Trophoblast cell (in vitro differentiated cells and primary cell): ENCODE results near the gene ARCN1.

Source experiments
- DNase-seq, 2 donors: peaks; one replicate each; pipeline ENCODE4 v3.0.0-alpha.2; 2016
- H2AFZ ChIP-seq: 2 replicates; pipeline ENCODE4 v1.6.1; 2013; ENCODE audit warnings: low read length, moderate library complexity, mild to moderate bottlenecking; ENCODE audit not compliant: insufficient read depth, poor library complexity
- H2AK5ac ChIP-seq: 2 replicates; pipeline ENCODE4 v1.6.1; 2013; ENCODE audit warnings: mild to moderate bottlenecking, low read length
- H2BK120ac ChIP-seq: 2 replicates; pipeline ENCODE4 v1.6.1; 2013; ENCODE audit warnings: low read length, mild to moderate bottlenecking, moderate library complexity; ENCODE audit not compliant: insufficient read depth, poor library complexity
- H2BK12ac ChIP-seq: 2 replicates; pipeline ENCODE4 v1.6.1; 2013; ENCODE audit warnings: mild to moderate bottlenecking, low read length, moderate library complexity
- H2BK5ac ChIP-seq: 2 replicates; pipeline ENCODE4 v1.6.1; 2013; ENCODE audit warnings: low read length, low read depth, moderate library complexity, mild to moderate bottlenecking; ENCODE audit not compliant: poor library complexity
- H3K14ac ChIP-seq: 2 replicates; pipeline ENCODE4 v1.6.1; 2013; ENCODE audit warnings: mild to moderate bottlenecking, low read length
- H3K18ac ChIP-seq: 2 replicates; pipeline ENCODE4 v1.6.1; 2013; ENCODE audit warnings: mild to moderate bottlenecking, low read length
- H3K23ac ChIP-seq: 2 replicates; pipeline ENCODE4 v1.6.1; 2013; ENCODE audit warnings: low read length
- H3K27ac ChIP-seq: 2 replicates; pipeline ENCODE4 v1.5.1; 2013; ENCODE audit warnings: low read depth, mild to moderate bottlenecking, inconsistent platforms, low read length, moderate library complexity
- H3K27me3 ChIP-seq: 2 replicates; pipeline ENCODE4 v1.6.1; 2013; ENCODE audit warnings: inconsistent platforms, mild to moderate bottlenecking, low read length, moderate library complexity; ENCODE audit not compliant: insufficient read depth
- H3K36me3 ChIP-seq, 2 experiments: 1 replicate in 1 of 2; 2 replicates in 1 of 2; pipeline ENCODE4 v1.6.1; 2013; ENCODE audit warnings: low read length in 2 of 2, mild to moderate bottlenecking in 2 of 2, moderate library complexity in 1 of 2; ENCODE audit not compliant: insufficient read depth in 2 of 2, control insufficient read depth in 1 of 2
- H3K4ac ChIP-seq: 2 replicates; pipeline ENCODE4 v1.6.1; 2013; ENCODE audit warnings: low read depth, mild to moderate bottlenecking, low read length, moderate library complexity
- H3K4me1 ChIP-seq, 2 experiments: 1 replicate in 1 of 2; 2 replicates in 1 of 2; pipeline ENCODE4 v1.6.1; 2013; ENCODE audit warnings: low read length in 2 of 2, mild to moderate bottlenecking in 2 of 2, moderate library complexity in 1 of 2; ENCODE audit not compliant: insufficient read depth in 2 of 2, control insufficient read depth in 1 of 2
- H3K4me2 ChIP-seq: 2 replicates; pipeline ENCODE4 v1.6.1; 2013; ENCODE audit warnings: inconsistent platforms, mild to moderate bottlenecking, low read length, moderate library complexity
- H3K4me3 ChIP-seq: 2 replicates; pipeline ENCODE4 v1.5.1; 2013; ENCODE audit warnings: mild to moderate bottlenecking, low read depth, low read length, inconsistent platforms
- H3K79me1 ChIP-seq: one replicate; pipeline ENCODE4 v1.6.1; 2013; ENCODE audit warnings: low read length
- H3K79me2 ChIP-seq: 2 replicates; pipeline ENCODE4 v1.6.1; 2013; ENCODE audit warnings: low read length, mild to moderate bottlenecking; ENCODE audit not compliant: control insufficient read depth, insufficient read depth, poor library complexity
- H3K9ac ChIP-seq: 2 replicates; pipeline ENCODE4 v1.6.1; 2013; ENCODE audit warnings: mild to moderate bottlenecking, low read length
- H3K9me3 ChIP-seq: 2 replicates; pipeline ENCODE4 v1.6.1; 2013; ENCODE audit warnings: low read depth, mild to moderate bottlenecking, control low read depth, inconsistent platforms, low read length; ENCODE audit not compliant: insufficient read depth
- H4K12ac ChIP-seq: 2 replicates; pipeline ENCODE4 v1.6.1; 2013; ENCODE audit warnings: low read depth, mild to moderate bottlenecking, low read length, moderate library complexity
- H4K8ac ChIP-seq: 2 replicates; pipeline ENCODE4 v1.6.1; 2013; ENCODE audit warnings: low read depth, mild to moderate bottlenecking, low read length, moderate library complexity
- H4K91ac ChIP-seq: one replicate; pipeline ENCODE4 v1.6.1; 2013; ENCODE audit warnings: low read depth, mild to moderate bottlenecking, low read length, moderate library complexity
- WGBS: extraction: QIAGEN DNeasy Blood & Tissue Kit; methylation state at CpG from one replicate; pipeline ENCODE4 v1.1.7; 2013; ENCODE audit warnings: missing lambda C conversion rate; ENCODE audit not compliant: insufficient read length, insufficient coverage; ENCODE audit errors: extremely low coverage; 5-methylcytosine and 5-hydroxymethylcytosine counted together

ARCN1 gene

DNA sequence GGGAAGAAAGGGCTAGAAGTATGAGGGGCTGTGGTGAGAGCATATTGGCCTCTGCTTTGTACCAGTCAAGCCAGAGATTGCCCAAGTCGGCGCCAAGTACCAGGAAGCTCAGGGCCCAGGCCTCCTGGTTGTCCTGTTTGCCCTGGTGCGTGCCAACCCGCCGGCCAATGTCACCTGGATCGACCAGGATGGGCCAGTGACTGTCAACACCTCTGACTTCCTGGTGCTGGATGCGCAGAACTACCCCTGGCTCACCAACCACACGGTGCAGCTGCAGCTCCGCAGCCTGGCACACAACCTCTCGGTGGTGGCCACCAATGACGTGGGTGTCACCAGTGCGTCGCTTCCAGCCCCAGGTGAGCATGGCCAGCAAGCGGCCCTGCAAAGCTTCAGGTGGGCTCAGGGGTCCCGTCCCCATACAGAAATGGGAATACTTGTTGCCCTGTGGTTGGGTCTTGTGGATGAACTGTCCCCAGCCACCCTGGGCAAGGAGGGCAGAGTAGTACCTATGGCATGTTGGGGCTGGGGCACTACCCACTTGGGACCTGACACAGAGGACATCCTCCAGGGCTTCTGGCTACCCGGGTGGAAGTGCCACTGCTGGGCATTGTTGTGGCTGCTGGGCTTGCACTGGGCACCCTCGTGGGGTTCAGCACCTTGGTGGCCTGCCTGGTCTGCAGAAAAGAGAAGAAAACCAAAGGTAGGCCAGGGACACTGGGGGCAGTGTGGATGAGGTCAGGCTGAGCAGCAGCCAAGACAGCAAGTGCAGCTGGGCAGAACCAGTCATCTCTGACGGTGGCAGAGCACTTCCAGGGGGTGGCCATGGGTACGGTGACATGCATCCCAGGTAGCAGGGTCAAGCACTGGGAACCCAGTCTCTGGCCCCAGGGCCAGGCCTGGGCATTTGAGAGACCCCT, 39.1 kb upstream of the ARCN1 start:
- Histone ChIP-seq H3K4ac (no peak overlapping the region), H3K4me2 (no peak overlapping the region), H3K23ac (no peak overlapping the region), H3K4me1 (peaks cover 10 to 12% of the 10 kb centered on the region in 2 experiments), H3K27ac (no peak overlapping the region), H2BK12ac (no peak overlapping the region), H4K12ac (no peak overlapping the region), H3K27me3 (no peaks in the 10 kb centered on the region), H4K91ac (no peak overlapping the region), H4K8ac (no peak overlapping the region), H2AFZ (no peak overlapping the region), H2BK5ac (no peak overlapping the region), H3K9me3 (no peaks in the 10 kb centered on the region), H3K18ac (no peak overlapping the region), H2AK5ac (no peak overlapping the region), H3K36me3 (peaks cover 14 to 19% of the 10 kb centered on the region in 2 experiments), H3K14ac (no peak overlapping the region), H3K79me1 (peaks cover 14% of the 10 kb centered on the region), H3K4me3 (no peak overlapping the region), H2BK120ac (no peak overlapping the region), H3K79me2 (peaks cover 9% of the 10 kb centered on the region), H3K9ac (no peak overlapping the region)
- DNase-seq, result no peak
- WGBS, result no CpG with 5 or more reads among the region's 19 CpGs

- Histone ChIP-seq H2AK5ac (no peak overlapping the region), H3K36me3 (peaks cover 14 to 19% of the 10 kb centered on the region in 2 experiments), H3K4me1 (peaks cover 9 to 12% of the 10 kb centered on the region in 2 experiments), H3K79me2 (peaks cover 9% of the 10 kb centered on the region), H3K18ac (no peak overlapping the region), H2AFZ (no peak overlapping the region), H3K4ac (no peak overlapping the region), H2BK12ac (no peak overlapping the region), H4K91ac (no peak overlapping the region), H3K9ac (no peak overlapping the region), H3K79me1 (peaks cover 14% of the 10 kb centered on the region), H2BK120ac (no peak overlapping the region), H4K12ac (no peak overlapping the region), H3K9me3 (no peaks in the 10 kb centered on the region), H2BK5ac (no peak overlapping the region), H3K23ac (no peak overlapping the region), H4K8ac (no peak overlapping the region), H3K4me3 (no peak overlapping the region), H3K27me3 (no peaks in the 10 kb centered on the region), H3K27ac (no peak overlapping the region), H3K14ac (no peak overlapping the region), H3K4me2 (no peak overlapping the region)
- no peak for DNase-seq
- no CpG with 5 or more reads among the region's 27 CpGs for whole genome bisulfite sequencing
Observed at GRCh38 chr11:118533769-118534729, 38.2 kb upstream of the ARCN1 start.

DNA sequence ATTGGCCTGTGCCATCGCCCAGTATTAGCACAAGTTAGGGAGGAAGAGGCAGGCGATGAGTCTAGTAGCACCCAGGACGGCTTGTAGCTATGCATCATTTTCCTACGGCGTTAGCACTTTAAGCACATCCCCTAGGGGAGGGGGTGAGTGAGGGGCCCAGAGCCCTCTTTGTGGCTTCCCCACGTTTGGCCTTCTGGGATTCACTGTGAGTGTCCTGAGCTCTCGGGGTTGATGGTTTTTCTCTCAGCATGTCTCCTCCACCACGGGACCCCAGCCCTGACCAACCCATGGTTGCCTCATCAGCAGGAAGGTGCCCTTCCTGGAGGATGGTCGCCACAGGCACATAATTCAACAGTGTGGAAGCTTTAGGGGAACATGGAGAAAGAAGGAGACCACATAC, 36.9 kb upstream of the ARCN1 start:
- no peaks in the 10 kb centered on the region for H3K27me3 ChIP-seq
- peaks cover 9% of the 10 kb centered on the region for H3K79me2 ChIP-seq
- peaks cover 14 to 19% of the 10 kb centered on the region in 2 experiments for H3K36me3 ChIP-seq
- H2BK12ac ChIP-seq, result no peak overlapping the region
- no peak overlapping the region for H2BK5ac ChIP-seq
- peak overlapping the region; percentile 13 for H3K23ac ChIP-seq
- H3K4me3 ChIP-seq, result no peak overlapping the region
- no peak overlapping the region for H2AK5ac ChIP-seq
- H4K91ac ChIP-seq, result no peak overlapping the region
- H3K4me1 ChIP-seq, result peaks cover 5 to 10% of the 10 kb centered on the region in 2 experiments
- H3K27ac ChIP-seq, result no peak overlapping the region
- no peak overlapping the region for H2BK120ac ChIP-seq
- no peak for DNase-seq
- no peak overlapping the region for H2AFZ ChIP-seq
- no peak overlapping the region for H4K12ac ChIP-seq
- no peaks in the 10 kb centered on the region for H3K9me3 ChIP-seq
- H3K4ac ChIP-seq, result no peak overlapping the region
- no CpG with 5 or more reads among the region's 9 CpGs for WGBS
- H4K8ac ChIP-seq, result no peak overlapping the region
- no peak overlapping the region for H3K4me2 ChIP-seq
- H3K18ac ChIP-seq, result no peak overlapping the region
- no peak overlapping the region for H3K9ac ChIP-seq
- no peak overlapping the region for H3K14ac ChIP-seq
- H3K79me1 ChIP-seq, result peaks cover 14% of the 10 kb centered on the region

DNA sequence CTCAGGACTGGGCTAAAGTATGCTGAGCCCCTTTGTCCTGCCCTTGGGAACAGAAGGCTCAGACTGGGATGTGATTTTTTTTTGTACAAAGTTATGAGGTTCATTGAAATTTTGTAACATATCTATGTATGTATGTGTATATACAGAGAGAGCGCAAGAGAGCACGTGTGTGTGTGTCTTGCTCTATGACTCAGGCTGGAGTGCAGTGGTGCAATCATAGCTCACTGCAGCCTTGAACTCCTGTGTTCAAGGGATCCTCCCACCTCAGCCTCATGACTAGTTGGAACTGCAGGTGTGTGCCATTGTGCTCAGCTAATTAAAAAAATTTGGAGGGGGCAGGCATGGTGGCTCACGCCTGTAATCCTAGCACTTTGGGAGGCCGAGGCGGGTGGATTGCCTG, 35.5 kb upstream of the ARCN1 start:
- no peak overlapping the region for H3K4me2 ChIP-seq
- no peak overlapping the region for H3K18ac ChIP-seq
- no peak overlapping the region for H3K14ac ChIP-seq
- peaks cover 16 to 19% of the 10 kb centered on the region in 2 experiments for H3K36me3 ChIP-seq
- H2BK5ac ChIP-seq, result no peak overlapping the region
- no peak overlapping the region for H4K91ac ChIP-seq
- no peak overlapping the region for H3K23ac ChIP-seq
- H2BK120ac ChIP-seq, result no peak overlapping the region
- WGBS, result no CpG with 5 or more reads among the region's 5 CpGs
- no peak overlapping the region for H2BK12ac ChIP-seq
- H3K4me3 ChIP-seq, result no peak overlapping the region
- H3K9ac ChIP-seq, result no peak overlapping the region
- no peak overlapping the region for H3K27ac ChIP-seq
- no peaks in the 10 kb centered on the region for H3K79me2 ChIP-seq
- no peak overlapping the region for H2AFZ ChIP-seq
- H2AK5ac ChIP-seq, result no peak overlapping the region
- H3K27me3 ChIP-seq, result no peaks in the 10 kb centered on the region
- H4K8ac ChIP-seq, result no peak overlapping the region
- H4K12ac ChIP-seq, result no peak overlapping the region
- DNase-seq, result peak; percentile 11 to 31
- no peak overlapping the region for H3K4ac ChIP-seq
- H3K4me1 ChIP-seq, result peaks cover 4 to 6% of the 10 kb centered on the region in 2 experiments
- peaks cover 3% of the 10 kb centered on the region for H3K79me1 ChIP-seq
- no peaks in the 10 kb centered on the region for H3K9me3 ChIP-seq
